Measurements from ENCODE around the gene SDK1.

Gene SDK1

DNA sequence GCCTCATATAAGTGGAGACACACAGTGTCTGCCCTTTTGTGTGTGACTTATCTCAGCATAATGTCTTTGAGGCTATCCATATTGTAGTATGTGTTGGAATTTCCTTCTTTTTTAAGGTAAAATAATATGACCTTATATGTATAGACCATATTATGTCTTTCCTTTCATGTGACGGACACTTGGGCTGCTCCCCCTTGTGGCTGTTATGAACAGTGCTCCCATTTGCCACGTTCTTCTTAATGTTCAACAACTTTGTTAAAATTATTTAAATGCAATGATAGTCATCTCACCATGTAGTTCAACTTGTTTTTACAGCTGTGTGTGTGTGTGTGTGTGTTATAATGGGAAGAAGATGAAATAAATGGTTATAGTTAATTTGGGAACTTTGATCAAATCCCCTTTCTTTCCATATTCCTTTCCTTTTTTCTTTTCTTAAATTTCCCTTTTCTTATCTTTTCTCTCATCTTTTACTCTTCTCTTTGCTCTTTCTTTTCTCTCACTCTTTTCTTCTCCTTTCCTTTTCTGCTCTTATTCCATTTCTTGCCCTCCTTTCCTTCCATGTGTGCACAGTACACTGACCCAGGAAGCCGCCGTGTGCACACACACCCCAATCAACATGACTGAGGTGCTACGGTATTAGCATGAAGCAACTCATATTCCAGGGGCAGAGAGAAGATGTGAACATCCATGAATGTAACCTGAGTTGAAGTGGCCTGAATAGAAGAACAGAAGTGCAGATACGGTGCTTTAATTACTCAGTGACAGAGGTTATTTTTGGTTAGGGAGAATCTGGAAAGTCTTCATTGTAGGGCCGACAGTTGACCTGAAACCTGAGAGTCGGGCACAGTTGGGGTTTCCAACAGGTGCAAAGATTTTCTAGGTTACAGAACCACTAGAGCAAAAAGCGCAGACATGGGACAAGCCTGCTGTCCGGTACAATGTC, 596.6 kb downstream of the SDK1 start:
- no peak overlapping the region for H3K4me3 ChIP-seq (ENCODE audit: low read depth, low read length)
- TF ChIP-seq, protein P1, sequence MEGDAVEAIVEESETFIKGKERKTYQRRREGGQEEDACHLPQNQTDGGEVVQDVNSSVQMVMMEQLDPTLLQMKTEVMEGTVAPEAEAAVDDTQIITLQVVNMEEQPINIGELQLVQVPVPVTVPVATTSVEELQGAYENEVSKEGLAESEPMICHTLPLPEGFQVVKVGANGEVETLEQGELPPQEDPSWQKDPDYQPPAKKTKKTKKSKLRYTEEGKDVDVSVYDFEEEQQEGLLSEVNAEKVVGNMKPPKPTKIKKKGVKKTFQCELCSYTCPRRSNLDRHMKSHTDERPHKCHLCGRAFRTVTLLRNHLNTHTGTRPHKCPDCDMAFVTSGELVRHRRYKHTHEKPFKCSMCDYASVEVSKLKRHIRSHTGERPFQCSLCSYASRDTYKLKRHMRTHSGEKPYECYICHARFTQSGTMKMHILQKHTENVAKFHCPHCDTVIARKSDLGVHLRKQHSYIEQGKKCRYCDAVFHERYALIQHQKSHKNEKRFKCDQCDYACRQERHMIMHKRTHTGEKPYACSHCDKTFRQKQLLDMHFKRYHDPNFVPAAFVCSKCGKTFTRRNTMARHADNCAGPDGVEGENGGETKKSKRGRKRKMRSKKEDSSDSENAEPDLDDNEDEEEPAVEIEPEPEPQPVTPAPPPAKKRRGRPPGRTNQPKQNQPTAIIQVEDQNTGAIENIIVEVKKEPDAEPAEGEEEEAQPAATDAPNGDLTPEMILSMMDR (IDR thresholded peaks at IDR 0.05; ENCODE audit: low read depth, low read length): peak; percentile 25

DNA sequence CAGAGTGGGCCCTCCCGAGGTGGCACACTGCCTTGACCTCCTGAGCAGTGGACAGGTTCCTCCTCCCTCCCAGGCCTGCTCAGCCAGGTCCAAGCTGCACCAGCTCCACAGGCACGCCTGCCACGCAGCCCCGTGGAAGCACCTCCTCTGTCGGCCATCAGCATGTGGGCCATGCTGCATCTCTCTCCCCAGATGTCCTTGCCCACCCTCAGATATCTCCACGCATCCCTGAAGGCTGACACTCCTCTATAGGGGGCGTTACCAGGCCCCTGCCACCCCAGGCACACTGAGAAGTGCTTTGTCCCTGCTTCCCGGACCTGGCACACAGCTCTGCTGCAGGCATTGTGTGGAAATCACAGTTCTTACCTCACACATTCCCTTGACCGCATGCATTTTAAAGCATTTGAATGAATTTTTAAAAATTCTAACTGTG, 598.5 kb downstream of the SDK1 start:
- H3K4me3 ChIP-seq (ENCODE audit: low read depth, low read length): no peak overlapping the region
- TF ChIP-seq, protein P1 (IDR thresholded peaks at IDR 0.05; ENCODE audit: low read depth, low read length): no peak

GRCh38 chr7:3908153-3908552, 607.1 kb downstream of the SDK1 start:
- no peak overlapping the region for H3K4me3 ChIP-seq (ENCODE audit: low read depth, low read length)
- TF ChIP-seq, protein P1 (IDR thresholded peaks at IDR 0.05; ENCODE audit: low read depth, low read length): no peak

- H3K4me3 ChIP-seq (ENCODE audit: low read depth, low read length): no peak overlapping the region
- TF ChIP-seq, protein P1 (IDR thresholded peaks at IDR 0.05; ENCODE audit: low read depth, low read length): no peak
These were observed 608.1 kb downstream of the SDK1 start for GRCh38 chr7:3909128-3909527.

- no peak overlapping the region for H3K4me3 ChIP-seq (ENCODE audit: low read depth, low read length)
- TF ChIP-seq, protein P1 (IDR thresholded peaks at IDR 0.05; ENCODE audit: low read depth, low read length): no peak
These were observed 609.0 kb downstream of the SDK1 start for GRCh38 chr7:3910054-3910453.

- TF ChIP-seq, protein P1 (IDR thresholded peaks at IDR 0.05; ENCODE audit: low read depth, low read length): no peak
- H3K4me3 ChIP-seq (ENCODE audit: low read depth, low read length): no peak overlapping the region
These were observed 610.6 kb downstream of the SDK1 start for GRCh38 chr7:3911685-3912084.

- TF ChIP-seq, protein P1 (IDR thresholded peaks at IDR 0.05; ENCODE audit: low read depth, low read length): no peak
- H3K4me3 ChIP-seq (ENCODE audit: low read depth, low read length): no peak overlapping the region
These were observed 611.2 kb downstream of the SDK1 start for GRCh38 chr7:3912291-3912690.

Measured in WI38 (cell line).